ENCODE measurements around the gene ZEB1. TPM values are rescaled to one million over a fixed set of nuclear protein-coding genes. Genes with fewer than 3 reads are reported as not detected.
"Not testable (repeated sequence)": the region's sequence is repeated elsewhere in the genome, so short reads cannot be mapped to it uniquely, and the experiment has no call there.

ZEB1 gene
- total RNA-seq, 3 donors from 2014 or later, result 28.2 to 113 (median 71.1) TPM

DNA sequence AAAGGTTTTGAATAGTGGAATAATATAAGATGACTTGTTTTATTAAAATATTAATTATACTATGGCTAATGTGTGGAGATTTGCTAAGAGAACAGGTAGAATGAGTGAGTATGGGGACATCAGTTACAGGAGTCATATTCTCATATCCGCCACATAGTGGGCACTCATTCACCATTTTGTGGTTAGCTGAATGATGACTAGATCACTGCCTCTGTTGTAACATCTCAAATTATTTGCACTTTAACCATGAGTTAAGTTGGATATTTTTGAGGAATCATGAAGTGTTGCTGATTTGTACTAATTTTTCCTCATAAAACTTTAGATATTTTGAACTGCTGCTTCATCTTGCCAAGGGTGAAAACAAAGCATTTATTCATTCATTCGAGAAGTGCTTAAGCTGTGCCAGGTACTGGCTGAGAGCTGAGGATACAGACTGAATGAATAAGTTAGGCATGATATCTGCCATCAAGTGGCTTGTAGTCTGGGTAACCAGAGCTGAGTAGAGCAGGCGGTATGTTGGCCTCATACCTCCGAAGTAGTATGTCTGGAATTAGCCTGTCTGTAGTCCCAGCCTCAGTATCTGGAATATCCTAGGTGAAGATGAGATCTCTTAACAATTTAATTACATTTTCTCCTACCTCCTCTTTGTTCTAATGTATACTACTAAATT, 100.5 kb downstream of the ZEB1 start:
- Histone ChIP-seq H3K9me3 (no peaks in the 10 kb centered on the region), H3K4me3 (no peak overlapping the region), H3K36me3 (no peaks in the 10 kb centered on the region), H3K4me1 (no peaks in the 10 kb centered on the region), H3K27ac (no peak overlapping the region), H3K27me3 (no peaks in the 10 kb centered on the region)
- no peak for TF ChIP-seq POLR2AphosphoS5 (IDR thresholded peaks at IDR 0.05)
- TF ChIP-seq POLR2A (IDR thresholded peaks at IDR 0.05), result no peak
- TF ChIP-seq, protein P1, sequence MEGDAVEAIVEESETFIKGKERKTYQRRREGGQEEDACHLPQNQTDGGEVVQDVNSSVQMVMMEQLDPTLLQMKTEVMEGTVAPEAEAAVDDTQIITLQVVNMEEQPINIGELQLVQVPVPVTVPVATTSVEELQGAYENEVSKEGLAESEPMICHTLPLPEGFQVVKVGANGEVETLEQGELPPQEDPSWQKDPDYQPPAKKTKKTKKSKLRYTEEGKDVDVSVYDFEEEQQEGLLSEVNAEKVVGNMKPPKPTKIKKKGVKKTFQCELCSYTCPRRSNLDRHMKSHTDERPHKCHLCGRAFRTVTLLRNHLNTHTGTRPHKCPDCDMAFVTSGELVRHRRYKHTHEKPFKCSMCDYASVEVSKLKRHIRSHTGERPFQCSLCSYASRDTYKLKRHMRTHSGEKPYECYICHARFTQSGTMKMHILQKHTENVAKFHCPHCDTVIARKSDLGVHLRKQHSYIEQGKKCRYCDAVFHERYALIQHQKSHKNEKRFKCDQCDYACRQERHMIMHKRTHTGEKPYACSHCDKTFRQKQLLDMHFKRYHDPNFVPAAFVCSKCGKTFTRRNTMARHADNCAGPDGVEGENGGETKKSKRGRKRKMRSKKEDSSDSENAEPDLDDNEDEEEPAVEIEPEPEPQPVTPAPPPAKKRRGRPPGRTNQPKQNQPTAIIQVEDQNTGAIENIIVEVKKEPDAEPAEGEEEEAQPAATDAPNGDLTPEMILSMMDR (IDR thresholded peaks at IDR 0.05), result no peak
- no peak for DNase-seq (ENCODE audit: low spot score in 2 of 2)
- intact Hi-C loops (cut with DNase I; ENCODE audit: low total_unique reads), result no loop called here

DNA sequence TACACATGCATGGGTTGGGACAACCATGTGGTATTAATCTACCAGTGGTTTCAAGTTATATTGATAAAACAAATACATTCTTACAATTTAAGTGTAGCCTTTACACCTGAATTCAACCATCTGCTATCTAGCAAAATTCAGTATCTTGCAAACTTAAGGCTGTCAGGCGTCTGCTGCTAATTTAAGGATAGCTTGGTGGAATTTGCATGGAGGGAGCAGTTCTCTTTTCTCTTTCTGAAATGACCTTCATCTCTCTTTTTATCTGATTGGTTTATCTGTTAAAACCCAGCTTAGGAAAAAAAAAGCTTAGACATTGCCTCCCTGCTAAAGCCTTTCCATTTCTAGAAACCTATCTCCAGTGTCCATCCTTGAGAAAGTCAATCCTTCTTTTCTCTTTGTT, 102.3 kb downstream of the ZEB1 start:
- DNase-seq (ENCODE audit: low spot score in 2 of 2), result no peak
- Histone ChIP-seq H3K9me3 (no peaks in the 10 kb centered on the region), H3K4me1 (no peaks in the 10 kb centered on the region)

DNA sequence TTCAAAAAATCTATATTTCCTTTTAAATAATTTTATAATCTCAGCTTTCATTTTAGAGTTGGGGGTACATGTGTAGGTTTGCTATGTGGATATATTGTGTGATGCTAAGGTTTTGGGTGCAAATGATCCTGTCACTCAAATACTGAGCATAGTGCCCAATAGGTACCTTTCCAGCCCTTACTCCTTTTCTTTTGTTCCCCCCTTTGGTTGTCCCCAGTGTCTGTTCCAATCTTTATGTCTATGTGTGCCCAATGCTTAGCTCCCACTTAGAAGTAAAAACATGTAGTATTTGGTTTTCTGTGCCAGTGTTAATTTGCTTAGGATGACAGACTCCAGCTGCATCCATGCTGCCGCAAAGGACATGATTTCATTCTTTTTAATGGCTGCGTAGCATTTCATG, 103.6 kb downstream of the ZEB1 start:
- H3K27me3 ChIP-seq, result no peaks in the 10 kb centered on the region
- no peak overlapping the region for H3K27ac ChIP-seq
- TF ChIP-seq POLR2AphosphoS5 (IDR thresholded peaks at IDR 0.05), result no peak
- TF ChIP-seq, protein P1 (IDR thresholded peaks at IDR 0.05), result no peak
- no peak for TF ChIP-seq POLR2A (IDR thresholded peaks at IDR 0.05)
- no peak for DNase-seq (ENCODE audit: low spot score in 2 of 2)
- intact Hi-C loops (cut with DNase I; ENCODE audit: low total_unique reads), result no loop called here
- no peak overlapping the region for H3K4me3 ChIP-seq
- no peaks in the 10 kb centered on the region for H3K36me3 ChIP-seq
- H3K4me1 ChIP-seq, result no peaks in the 10 kb centered on the region
- H3K9me3 ChIP-seq, result no peaks in the 10 kb centered on the region

More for the DNA sequence above, 102.3 kb downstream of the ZEB1 start:
- H3K27me3 ChIP-seq, result no peaks in the 10 kb centered on the region
- H3K4me3 ChIP-seq, result no peak overlapping the region
- no peak overlapping the region for H3K27ac ChIP-seq
- no peak for TF ChIP-seq POLR2AphosphoS5 (IDR thresholded peaks at IDR 0.05)
- TF ChIP-seq, protein P1 (IDR thresholded peaks at IDR 0.05), result no peak
- TF ChIP-seq POLR2A (IDR thresholded peaks at IDR 0.05), result no peak
- H3K36me3 ChIP-seq, result no peaks in the 10 kb centered on the region
- intact Hi-C loops (cut with DNase I; ENCODE audit: low total_unique reads), result no loop called here

DNA sequence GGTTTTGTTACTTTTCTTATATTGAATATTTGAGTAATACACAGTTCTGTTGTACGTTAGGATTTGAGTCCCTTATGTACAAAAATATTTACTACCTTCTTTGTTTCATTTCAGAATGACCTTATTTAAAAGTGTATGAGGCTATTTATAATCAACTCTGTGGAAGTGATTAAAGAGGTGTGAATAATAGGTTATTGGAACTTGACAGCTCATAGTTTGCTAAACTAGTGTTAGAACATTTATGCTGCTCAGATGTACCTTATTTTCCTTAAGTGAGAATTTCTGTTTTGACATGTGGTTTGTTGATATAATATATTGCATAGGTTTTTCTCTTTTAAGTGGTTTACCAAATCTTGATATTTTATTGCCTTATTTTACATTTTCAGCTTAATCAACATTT, 105.5 kb downstream of the ZEB1 start:
- DNase-seq (ENCODE audit: low spot score in 2 of 2), result no peak
- H3K27me3 ChIP-seq, result no peaks in the 10 kb centered on the region
- no peaks in the 10 kb centered on the region for H3K36me3 ChIP-seq
- intact Hi-C loops (cut with DNase I; ENCODE audit: low total_unique reads), result no loop called here
- H3K4me3 ChIP-seq, result no peak overlapping the region
- no peaks in the 10 kb centered on the region for H3K4me1 ChIP-seq
- H3K27ac ChIP-seq, result no peak overlapping the region
- TF ChIP-seq, protein P1 (IDR thresholded peaks at IDR 0.05), result no peak
- no peak for TF ChIP-seq POLR2AphosphoS5 (IDR thresholded peaks at IDR 0.05)
- no peak for TF ChIP-seq POLR2A (IDR thresholded peaks at IDR 0.05)
- no peaks in the 10 kb centered on the region for H3K9me3 ChIP-seq

DNA sequence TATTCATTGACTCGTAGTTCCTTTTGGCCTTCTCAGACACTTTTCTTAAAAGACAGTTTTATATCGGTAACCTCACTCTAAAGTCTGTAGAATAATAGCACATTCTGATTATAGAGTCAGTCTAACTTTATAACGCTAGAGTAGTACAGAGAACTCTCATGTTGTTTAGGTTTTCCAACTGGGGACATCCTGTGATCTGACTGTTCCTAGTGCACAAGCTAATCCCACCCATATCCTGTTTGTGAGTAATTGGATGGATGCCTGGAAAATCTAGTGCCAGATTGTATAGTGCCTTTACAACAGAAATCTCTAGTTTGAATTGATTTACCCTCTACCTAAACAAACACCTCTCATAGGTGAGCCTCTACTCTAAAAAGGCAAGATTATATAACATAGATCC, 107.4 kb downstream of the ZEB1 start:
- Histone ChIP-seq H3K4me1 (no peaks in the 10 kb centered on the region), H3K4me3 (no peak overlapping the region), H3K27ac (peak overlapping the region in 1 of 2 donors; percentile 65), H3K27me3 (no peaks in the 10 kb centered on the region), H3K36me3 (no peaks in the 10 kb centered on the region), H3K9me3 (no peaks in the 10 kb centered on the region)
- no peak for DNase-seq (ENCODE audit: low spot score in 2 of 2)
- TF ChIP-seq POLR2A (IDR thresholded peaks at IDR 0.05) (no peak), POLR2AphosphoS5 (IDR thresholded peaks at IDR 0.05) (no peak)
- TF ChIP-seq, protein P1 (IDR thresholded peaks at IDR 0.05), result no peak
- intact Hi-C loops (cut with DNase I; ENCODE audit: low total_unique reads), result no loop called here

DNA sequence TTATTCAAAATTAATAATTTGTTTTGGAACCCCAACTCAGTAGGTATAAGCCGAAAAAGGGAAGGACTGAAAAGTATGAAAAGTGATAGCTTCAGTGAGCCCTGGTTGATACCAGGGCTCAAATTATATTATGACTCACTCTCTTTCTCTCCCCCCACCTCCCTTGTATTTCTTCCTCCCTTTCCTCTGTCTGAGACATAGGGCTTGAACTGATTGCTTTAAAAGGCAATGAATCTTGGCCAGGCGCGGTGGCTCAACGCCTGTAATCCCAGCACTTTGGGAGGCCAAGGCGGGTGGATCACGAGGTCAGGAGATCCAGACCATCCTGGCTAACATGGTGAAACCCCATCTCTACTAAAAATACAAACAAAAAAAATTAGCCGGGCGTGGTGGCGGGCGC, 108.3 kb downstream of the ZEB1 start:
- H3K4me3 ChIP-seq; H3K9me3 ChIP-seq; H3K27ac ChIP-seq; H3K27me3 ChIP-seq; H3K36me3 ChIP-seq; DNase-seq (ENCODE audit: low spot score in 2 of 2); intact Hi-C loops (cut with DNase I; ENCODE audit: low total_unique reads); H3K4me1 ChIP-seq: not testable (repeated sequence)

DNA sequence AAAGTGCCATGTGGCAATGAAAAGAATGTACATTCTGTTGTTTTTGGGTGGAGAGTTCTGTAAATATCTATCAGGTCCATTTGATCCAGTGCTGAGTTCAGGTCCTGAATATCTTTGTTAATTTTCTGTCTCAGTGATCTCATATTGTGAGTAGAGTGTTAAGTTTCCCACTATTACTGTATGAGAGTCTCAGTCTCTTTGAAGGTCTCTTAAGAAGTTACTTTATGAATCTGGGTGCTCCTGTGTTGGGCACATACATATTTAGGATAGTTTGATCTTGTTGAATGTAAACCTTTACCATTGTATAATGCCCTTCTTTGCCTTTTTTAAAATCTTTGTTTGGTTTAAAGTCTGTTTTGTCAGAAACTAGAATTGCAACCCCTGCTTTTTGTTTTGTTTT, 109.5 kb downstream of the ZEB1 start:
- H3K4me3 ChIP-seq; intact Hi-C loops (cut with DNase I; ENCODE audit: low total_unique reads); DNase-seq (ENCODE audit: low spot score in 2 of 2); H3K4me1 ChIP-seq; H3K9me3 ChIP-seq; H3K27me3 ChIP-seq; H3K36me3 ChIP-seq; H3K27ac ChIP-seq: not testable (repeated sequence)

Data from breast epithelium (tissue), 4 donors.